Liver (tissue), 3 donors: ENCODE data around the gene NADSYN1.

Experiments used
- JUND ChIP-seq, 2 donors: IDR thresholded peaks; 2 replicates each; pipeline ENCODE4 v1.6.1; 2016; ENCODE audit warnings: antibody characterized with exemption in 2 of 2
- TF ChIP-seq, protein P1 (sequence below): fragments of 150-350 bp; IDR thresholded peaks from 2 replicates; pipeline ENCODE4 v1.5.1; 2017; ENCODE audit warnings: improper control_type of control experiment, low read depth, low read length; ENCODE audit not compliant: missing input control
- donor health status: healthy.
- donor health status: healthy.

DNA sequence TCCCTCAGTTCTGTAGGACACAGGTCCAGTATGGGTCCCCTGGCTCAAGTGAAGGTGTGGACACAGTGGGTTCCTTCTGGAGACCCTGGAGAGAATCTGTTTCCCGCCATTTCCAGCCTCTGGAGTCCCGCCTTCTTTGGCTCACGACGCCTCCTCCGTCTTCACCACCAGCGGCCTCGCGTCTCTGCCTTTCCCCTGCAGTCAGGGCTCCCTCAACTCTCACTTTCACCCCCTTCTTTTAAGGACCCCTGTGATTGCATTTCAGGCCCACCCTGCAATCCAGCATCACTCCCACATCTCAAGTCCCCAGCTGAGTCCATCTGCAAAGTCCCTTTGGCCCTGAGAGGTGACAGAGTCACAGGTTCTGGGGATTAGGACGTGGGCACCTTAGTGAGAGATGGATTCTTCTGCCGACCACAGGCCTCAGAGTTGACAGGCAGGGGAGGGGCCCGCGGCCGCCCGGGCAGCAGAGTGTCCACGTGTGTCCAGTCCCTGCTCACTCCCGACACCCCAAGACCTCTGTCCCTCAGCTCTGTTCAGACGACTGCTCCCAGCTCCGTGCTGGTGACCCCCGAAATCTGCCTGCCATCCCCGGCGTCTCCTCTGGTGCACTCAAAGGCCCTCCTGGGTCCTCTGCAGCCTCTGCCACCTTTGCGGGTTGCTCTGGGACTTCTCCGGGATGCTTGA lies 37.2 kb downstream of the NADSYN1 start:
- TF ChIP-seq, protein P1, sequence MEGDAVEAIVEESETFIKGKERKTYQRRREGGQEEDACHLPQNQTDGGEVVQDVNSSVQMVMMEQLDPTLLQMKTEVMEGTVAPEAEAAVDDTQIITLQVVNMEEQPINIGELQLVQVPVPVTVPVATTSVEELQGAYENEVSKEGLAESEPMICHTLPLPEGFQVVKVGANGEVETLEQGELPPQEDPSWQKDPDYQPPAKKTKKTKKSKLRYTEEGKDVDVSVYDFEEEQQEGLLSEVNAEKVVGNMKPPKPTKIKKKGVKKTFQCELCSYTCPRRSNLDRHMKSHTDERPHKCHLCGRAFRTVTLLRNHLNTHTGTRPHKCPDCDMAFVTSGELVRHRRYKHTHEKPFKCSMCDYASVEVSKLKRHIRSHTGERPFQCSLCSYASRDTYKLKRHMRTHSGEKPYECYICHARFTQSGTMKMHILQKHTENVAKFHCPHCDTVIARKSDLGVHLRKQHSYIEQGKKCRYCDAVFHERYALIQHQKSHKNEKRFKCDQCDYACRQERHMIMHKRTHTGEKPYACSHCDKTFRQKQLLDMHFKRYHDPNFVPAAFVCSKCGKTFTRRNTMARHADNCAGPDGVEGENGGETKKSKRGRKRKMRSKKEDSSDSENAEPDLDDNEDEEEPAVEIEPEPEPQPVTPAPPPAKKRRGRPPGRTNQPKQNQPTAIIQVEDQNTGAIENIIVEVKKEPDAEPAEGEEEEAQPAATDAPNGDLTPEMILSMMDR = no peak
- no peak for TF ChIP-seq JUND (IDR thresholded peaks at IDR 0.05)
